Memory B cell (primary cell): ENCODE data around the gene C19orf25.

ENCODE experiments used
- ATAC-seq: fragments of 150-1000 bp; cut with Tn5 transposase; 2 replicates; pipeline ENCODE4 v1.10.0; 2021; ENCODE audit warnings: low read depth, mild to moderate bottlenecking, moderate library complexity
- DNase-seq, 2 donors: peaks; one replicate each; pipeline ENCODE4 v3.0.0; 2022; ENCODE audit warnings: low spot score in 2 of 2
- H3K27ac Mint-ChIP-seq: one replicate; pipeline ENCODE4 v1.8.0; 2022; ENCODE audit warnings: mild to moderate bottlenecking, moderate library complexity, mixed read lengths
- H3K27me3 Mint-ChIP-seq: one replicate; pipeline ENCODE4 v1.8.0; 2022; ENCODE audit warnings: mixed read lengths
- H3K36me3 Mint-ChIP-seq: one replicate; pipeline ENCODE4 v1.8.0; 2022; ENCODE audit warnings: mild to moderate bottlenecking, mixed read lengths
- H3K4me1 Mint-ChIP-seq: one replicate; pipeline ENCODE4 v1.8.0; 2022; ENCODE audit warnings: mixed read lengths
- H3K4me3 Mint-ChIP-seq: one replicate; pipeline ENCODE4 v1.8.0; 2022; ENCODE audit warnings: mild to moderate bottlenecking, moderate library complexity, mixed read lengths
- H3K9me3 Mint-ChIP-seq: one replicate; pipeline ENCODE4 v1.8.0; 2022; ENCODE audit warnings: mixed read lengths

The C19orf25 gene

GRCh38 chr19:1495799-1496713 lies 17.0 kb upstream of the C19orf25 start:
- Mint-ChIP-seq H3K4me3 (no peak overlapping the region), H3K36me3 (no peaks in the 10 kb centered on the region), H3K27me3 (peaks cover 1% of the 10 kb centered on the region), H3K4me1 (peaks cover 3% of the 10 kb centered on the region), H3K9me3 (no peaks in the 10 kb centered on the region), H3K27ac (no peak overlapping the region)
- no peak for ATAC-seq
- DNase-seq = no peak

- H3K27ac Mint-ChIP-seq = no peak overlapping the region
- H3K4me1 Mint-ChIP-seq = peaks cover 5% of the 10 kb centered on the region
- no peak overlapping the region for H3K4me3 Mint-ChIP-seq
- DNase-seq = no peak
- H3K9me3 Mint-ChIP-seq = no peaks in the 10 kb centered on the region
- no peaks in the 10 kb centered on the region for H3K36me3 Mint-ChIP-seq
- peaks cover 1% of the 10 kb centered on the region for H3K27me3 Mint-ChIP-seq
- no peak for ATAC-seq
These were observed 16.2 kb upstream of the C19orf25 start for GRCh38 chr19:1495051-1495798.

- H3K27ac Mint-ChIP-seq = no peak overlapping the region
These were observed 15.2 kb upstream of the C19orf25 start for GRCh38 chr19:1494115-1494815.

GRCh38 chr19:1492474-1493006 lies 13.5 kb upstream of the C19orf25 start:
- no peak overlapping the region for H3K4me3 Mint-ChIP-seq
- DNase-seq = no peak

More at GRCh38 chr19:1494115-1494815, 15.2 kb upstream of the C19orf25 start:
- Mint-ChIP-seq H3K4me3 (no peak overlapping the region), H3K27me3 (peaks cover 1% of the 10 kb centered on the region), H3K36me3 (no peaks in the 10 kb centered on the region), H3K4me1 (peaks cover 5% of the 10 kb centered on the region), H3K9me3 (no peaks in the 10 kb centered on the region)
- no peak for ATAC-seq
- no peak for DNase-seq

GRCh38 chr19:1491849-1492170 lies 12.8 kb upstream of the C19orf25 start:
- H3K4me1 Mint-ChIP-seq = peaks cover 5% of the 10 kb centered on the region
- no peak for DNase-seq
- ATAC-seq = no peak
- no peaks in the 10 kb centered on the region for H3K9me3 Mint-ChIP-seq
- no peaks in the 10 kb centered on the region for H3K36me3 Mint-ChIP-seq
- H3K27me3 Mint-ChIP-seq = peaks cover 1% of the 10 kb centered on the region
- H3K27ac Mint-ChIP-seq = peak overlapping the region; percentile 58
- peak overlapping the region; percentile 75 for H3K4me3 Mint-ChIP-seq

More at GRCh38 chr19:1492474-1493006, 13.5 kb upstream of the C19orf25 start:
- Mint-ChIP-seq H3K9me3 (no peaks in the 10 kb centered on the region), H3K4me1 (peaks cover 5% of the 10 kb centered on the region), H3K27me3 (peaks cover 1% of the 10 kb centered on the region), H3K36me3 (no peaks in the 10 kb centered on the region), H3K27ac (no peak overlapping the region)
- ATAC-seq = no peak

GRCh38 chr19:1491114-1491848 lies 12.3 kb upstream of the C19orf25 start, which contains the start of gene REEP6:
Gene REEP6, plus strand, starts transcription at chr19:1491181. Its CDS starts 89 bp downstream, at chr19:1491270.
- ATAC-seq = no peak
- H3K4me1 Mint-ChIP-seq = peaks cover 5% of the 10 kb centered on the region
- no peak for DNase-seq
- H3K27me3 Mint-ChIP-seq = peaks cover 1% of the 10 kb centered on the region
- H3K4me3 Mint-ChIP-seq = peak within 1 kb of the TSS; percentile 91
- H3K9me3 Mint-ChIP-seq = no peaks in the 10 kb centered on the region
- no peaks in the 10 kb centered on the region for H3K36me3 Mint-ChIP-seq
- peak within 1 kb of the TSS; percentile 58 for H3K27ac Mint-ChIP-seq

GRCh38 chr19:1490311-1491113 lies 11.5 kb upstream of the C19orf25 start, which contains the start of gene PCSK4:
Gene PCSK4, minus strand, starts transcription at chr19:1490350. Its CDS starts 4 bp downstream, at chr19:1490346.
- Mint-ChIP-seq H3K27ac (peak within 1 kb of the TSS; percentile 56), H3K4me3 (peak within 1 kb of the TSS; percentile 91), H3K36me3 (no peaks in the 10 kb centered on the region), H3K27me3 (peaks cover 1% of the 10 kb centered on the region), H3K9me3 (no peaks in the 10 kb centered on the region), H3K4me1 (peaks cover 5% of the 10 kb centered on the region)
- ATAC-seq (peak; percentile 84), DNase-seq (peak; percentile 90 to 96)

- H3K4me3 Mint-ChIP-seq = peak overlapping the region; percentile 47
- H3K9me3 Mint-ChIP-seq = no peaks in the 10 kb centered on the region
- ATAC-seq (no peak), DNase-seq (no peak)
- H3K4me1 Mint-ChIP-seq = peaks cover 5% of the 10 kb centered on the region
- no peaks in the 10 kb centered on the region for H3K36me3 Mint-ChIP-seq
- no peak overlapping the region for H3K27ac Mint-ChIP-seq
- H3K27me3 Mint-ChIP-seq = peaks cover 1% of the 10 kb centered on the region
These were observed 10.7 kb upstream of the C19orf25 start for GRCh38 chr19:1489463-1490310.

- Mint-ChIP-seq H3K36me3 (no peaks in the 10 kb centered on the region), H3K4me1 (peaks cover 5% of the 10 kb centered on the region), H3K27me3 (peaks cover 1% of the 10 kb centered on the region), H3K27ac (no peak overlapping the region), H3K9me3 (no peaks in the 10 kb centered on the region), H3K4me3 (no peak overlapping the region)
- DNase-seq (no peak), ATAC-seq (no peak)
These were observed 9.2 kb upstream of the C19orf25 start for GRCh38 chr19:1488282-1488601.

- Mint-ChIP-seq H3K27me3 (peaks cover 1% of the 10 kb centered on the region), H3K27ac (no peak overlapping the region), H3K9me3 (no peaks in the 10 kb centered on the region), H3K4me3 (no peak overlapping the region), H3K4me1 (peaks cover 5% of the 10 kb centered on the region), H3K36me3 (no peaks in the 10 kb centered on the region)
- DNase-seq = no peak
- ATAC-seq = no peak
These were observed 8.7 kb upstream of the C19orf25 start for GRCh38 chr19:1487576-1488281.

GRCh38 chr19:1486720-1487575 lies 7.9 kb upstream of the C19orf25 start:
- no peak overlapping the region for H3K4me3 Mint-ChIP-seq
- H3K4me1 Mint-ChIP-seq = peaks cover 5% of the 10 kb centered on the region
- H3K36me3 Mint-ChIP-seq = no peaks in the 10 kb centered on the region
- ATAC-seq (no peak), DNase-seq (no peak)
- no peak overlapping the region for H3K27ac Mint-ChIP-seq
- peaks cover 1% of the 10 kb centered on the region for H3K27me3 Mint-ChIP-seq
- no peaks in the 10 kb centered on the region for H3K9me3 Mint-ChIP-seq
